Measurements from ENCODE around the gene SLC17A9.

SLC17A9 gene

DNA sequence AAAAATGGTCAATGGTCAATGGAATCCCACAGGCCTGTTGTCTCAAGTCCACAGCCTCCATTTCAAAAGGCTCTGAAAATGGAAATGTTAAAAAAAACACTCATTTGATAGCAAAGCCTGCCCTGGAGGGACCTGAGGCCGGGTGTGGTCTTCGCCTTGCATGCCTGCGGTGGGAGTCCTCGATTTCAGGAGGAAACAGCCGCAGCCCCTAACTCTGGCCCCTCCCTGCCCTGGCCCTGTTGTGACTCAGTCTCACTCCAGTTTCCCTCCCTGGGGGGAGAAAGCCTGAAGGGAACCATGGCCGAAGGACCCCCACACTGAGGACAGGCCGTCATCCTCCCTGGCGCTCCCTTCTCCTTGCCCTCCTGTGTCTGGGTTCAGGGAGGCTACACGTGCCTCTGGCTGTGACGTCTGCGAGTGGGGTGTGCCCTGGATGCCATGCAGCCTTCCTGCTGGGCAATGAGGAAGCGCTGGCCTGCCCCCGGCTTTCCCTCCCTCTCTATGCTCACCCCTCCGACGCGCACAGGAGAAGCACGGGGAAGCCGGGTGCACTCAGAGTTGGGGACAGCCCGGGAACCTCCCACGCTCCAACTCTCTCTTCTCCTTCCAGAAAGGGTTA lies 45.0 kb downstream of the SLC17A9 start:
- DNase-seq (ENCODE audit: insufficient read length, low spot score) (no peak), FAIRE-seq (peak; percentile 62)

DNA sequence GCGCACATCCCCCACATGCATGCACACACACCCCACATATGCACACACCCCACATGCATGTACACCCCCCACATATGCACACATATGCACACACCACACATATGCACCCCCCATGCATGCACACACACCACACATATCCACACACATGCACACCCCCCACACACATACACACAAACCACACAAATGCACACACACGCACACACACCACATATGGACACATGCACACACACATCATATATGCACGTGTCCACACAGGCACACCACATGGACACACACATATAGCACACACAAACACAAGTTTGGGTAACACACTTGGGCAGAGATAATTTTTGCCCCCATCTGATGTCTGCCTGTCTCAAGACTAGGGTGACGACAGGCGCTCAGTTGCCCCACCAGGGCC lies 45.9 kb downstream of the SLC17A9 start:
- peak; percentile 99 for FAIRE-seq
- DNase-seq (ENCODE audit: insufficient read length, low spot score): no peak

- DNase-seq (ENCODE audit: insufficient read length, low spot score): no peak
- FAIRE-seq: peak; percentile 31
Observed at GRCh38 chr20:62999580-62999979, 47.1 kb downstream of the SLC17A9 start.

GRCh38 chr20:63000036-63000435 lies 47.5 kb downstream of the SLC17A9 start:
- DNase-seq (ENCODE audit: insufficient read length, low spot score) (no peak), FAIRE-seq (peak; percentile 59)

DNA sequence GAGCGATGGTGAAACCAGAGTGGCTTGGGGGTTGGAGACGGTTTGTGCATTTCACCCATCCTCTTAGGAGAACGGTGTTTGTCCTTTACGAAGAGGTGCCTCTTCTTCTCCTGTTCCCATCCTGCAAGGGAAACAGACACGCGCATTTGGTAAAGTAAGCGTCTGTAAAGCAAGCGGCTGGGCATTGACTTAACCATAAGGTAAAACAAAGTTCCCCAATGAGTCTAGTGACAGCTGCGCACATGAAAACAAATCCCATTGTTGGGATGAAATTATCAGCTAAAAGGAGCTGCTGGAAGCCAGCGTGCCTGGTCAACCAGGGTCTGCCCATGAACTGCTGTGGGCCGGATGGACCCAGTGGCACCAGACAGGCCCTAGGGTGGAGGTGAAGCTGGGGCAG lies 48.4 kb downstream of the SLC17A9 start:
- FAIRE-seq (peak; percentile 16), DNase-seq (ENCODE audit: insufficient read length, low spot score) (no peak)

- DNase-seq (ENCODE audit: insufficient read length, low spot score) (no peak), FAIRE-seq (no peak)
Observed at GRCh38 chr20:63002511-63002910, 50.0 kb downstream of the SLC17A9 start.

DNA sequence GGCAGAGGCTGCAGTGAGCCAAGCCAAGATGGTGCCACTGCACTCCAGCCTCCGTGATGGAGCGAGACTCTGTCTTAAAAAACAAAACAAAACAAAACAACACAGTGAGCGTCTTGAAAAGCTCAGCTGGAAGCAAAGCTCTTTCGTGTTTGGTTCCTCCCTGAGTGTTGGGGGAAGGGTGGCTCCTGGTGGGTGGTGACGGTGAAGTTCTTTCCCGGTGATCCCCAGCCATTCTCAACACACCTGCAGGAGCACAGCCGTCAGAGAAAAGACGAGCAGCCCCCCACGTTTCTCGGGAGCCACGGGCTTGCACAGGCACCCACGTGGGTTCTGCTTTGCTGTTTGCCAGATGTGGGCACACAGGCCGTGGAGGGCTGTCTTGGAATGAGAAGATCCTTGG lies 51.0 kb downstream of the SLC17A9 start:
- no peak for FAIRE-seq

GRCh38 chr20:63004607-63005364 lies 52.3 kb downstream of the SLC17A9 start:
- FAIRE-seq (peak; percentile 46), DNase-seq (ENCODE audit: insufficient read length, low spot score) (no peak)

More for the DNA sequence above, 51.0 kb downstream of the SLC17A9 start:
- DNase-seq (ENCODE audit: insufficient read length, low spot score): no peak

DNA sequence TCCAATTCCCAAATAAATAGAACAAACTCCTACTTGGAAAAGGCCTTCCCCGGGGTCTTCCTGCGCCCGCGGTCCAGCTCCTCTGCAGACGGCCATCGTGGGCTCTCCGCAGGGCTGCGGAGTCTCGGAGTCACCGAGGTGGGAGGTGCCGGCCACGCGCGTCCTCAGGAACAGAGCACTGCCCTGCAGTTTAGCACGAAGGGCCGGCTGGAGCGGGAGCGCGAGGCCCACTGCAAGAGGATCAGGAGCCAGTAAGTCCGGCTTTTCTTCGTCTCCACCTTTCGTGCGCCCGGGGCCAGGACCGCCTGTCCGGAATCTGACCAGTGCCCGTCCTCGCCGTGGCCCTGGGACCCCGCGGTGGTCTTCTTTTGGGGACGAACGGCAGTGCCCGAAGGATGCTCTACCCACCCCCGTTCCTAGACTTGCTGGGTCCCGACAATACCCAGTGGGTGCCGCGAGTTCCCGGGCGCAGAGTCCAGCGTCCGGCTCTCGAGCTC lies 52.9 kb downstream of the SLC17A9 start:
- DNase-seq (ENCODE audit: insufficient read length, low spot score) (no peak), FAIRE-seq (no peak)

- no peak for DNase-seq (ENCODE audit: insufficient read length, low spot score)
- FAIRE-seq: peak; percentile 49
Observed at GRCh38 chr20:63005862-63006539, 53.5 kb downstream of the SLC17A9 start.

DNA sequence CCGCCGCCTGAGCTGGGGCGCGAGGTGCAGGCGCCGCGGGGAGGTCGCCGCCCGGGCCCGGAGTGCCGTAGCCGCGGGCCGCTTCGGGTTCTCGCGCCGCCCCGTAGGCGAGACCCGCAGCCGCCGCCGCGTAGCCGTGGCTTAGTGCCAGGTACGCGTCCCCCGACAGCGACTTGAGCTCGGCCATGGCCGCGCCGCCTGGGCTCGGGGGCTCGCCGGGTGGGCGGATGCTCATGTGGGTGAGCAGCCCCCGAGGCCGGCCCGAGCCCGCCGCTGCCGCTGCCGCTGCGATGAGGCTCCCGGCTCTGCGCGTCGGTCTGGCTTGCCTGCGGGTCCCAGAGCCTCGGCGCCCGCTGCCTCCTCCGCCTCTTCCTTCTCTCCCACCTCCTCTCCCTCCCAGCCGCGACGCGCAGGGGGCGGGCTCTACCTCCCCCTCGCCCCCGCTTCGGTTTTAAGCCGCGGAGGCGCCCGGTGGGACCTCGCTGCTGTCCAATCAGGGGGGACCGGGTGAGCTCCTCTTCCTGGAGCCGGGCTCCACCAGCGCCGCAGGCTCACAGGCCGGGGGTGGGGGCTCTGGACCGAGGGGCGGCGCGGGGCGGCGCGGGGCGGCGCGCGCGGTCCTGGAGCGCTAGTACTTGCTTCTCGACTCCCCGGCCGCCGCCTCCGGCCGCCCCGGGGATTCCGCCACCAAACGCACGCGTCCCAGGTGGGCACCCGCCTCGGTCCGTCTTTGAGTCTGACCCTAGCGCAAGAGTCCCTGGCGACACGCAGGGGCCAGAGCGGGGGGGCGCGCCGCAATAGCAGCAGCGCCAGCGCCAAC lies 54.2 kb downstream of the SLC17A9 start, which contains the start of gene BHLHE23:
BHLHE23 (minus strand) TSS at position 425 of the 820 bp plus-strand sequence; CDS start at position 235, 190 bp downstream.
- no peak for FAIRE-seq
- no peak for DNase-seq (ENCODE audit: insufficient read length, low spot score)

DNA sequence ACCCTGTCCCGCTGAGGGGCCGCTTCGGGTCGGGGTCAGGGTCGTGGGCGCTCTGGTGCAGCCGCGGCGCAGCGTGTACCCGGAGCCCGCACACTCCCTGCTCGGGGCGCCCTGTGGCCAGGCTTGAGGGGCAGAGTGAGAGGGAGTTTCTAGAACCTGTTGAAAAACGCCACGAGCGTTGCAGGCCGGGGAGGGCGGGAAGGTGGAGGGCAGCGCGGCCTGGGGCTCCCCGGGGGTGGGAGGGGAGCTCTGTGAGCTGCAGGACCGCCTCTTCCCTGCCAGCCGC lies 54.8 kb downstream of the SLC17A9 start:
- FAIRE-seq (no peak), DNase-seq (ENCODE audit: insufficient read length, low spot score) (no peak)

DNA sequence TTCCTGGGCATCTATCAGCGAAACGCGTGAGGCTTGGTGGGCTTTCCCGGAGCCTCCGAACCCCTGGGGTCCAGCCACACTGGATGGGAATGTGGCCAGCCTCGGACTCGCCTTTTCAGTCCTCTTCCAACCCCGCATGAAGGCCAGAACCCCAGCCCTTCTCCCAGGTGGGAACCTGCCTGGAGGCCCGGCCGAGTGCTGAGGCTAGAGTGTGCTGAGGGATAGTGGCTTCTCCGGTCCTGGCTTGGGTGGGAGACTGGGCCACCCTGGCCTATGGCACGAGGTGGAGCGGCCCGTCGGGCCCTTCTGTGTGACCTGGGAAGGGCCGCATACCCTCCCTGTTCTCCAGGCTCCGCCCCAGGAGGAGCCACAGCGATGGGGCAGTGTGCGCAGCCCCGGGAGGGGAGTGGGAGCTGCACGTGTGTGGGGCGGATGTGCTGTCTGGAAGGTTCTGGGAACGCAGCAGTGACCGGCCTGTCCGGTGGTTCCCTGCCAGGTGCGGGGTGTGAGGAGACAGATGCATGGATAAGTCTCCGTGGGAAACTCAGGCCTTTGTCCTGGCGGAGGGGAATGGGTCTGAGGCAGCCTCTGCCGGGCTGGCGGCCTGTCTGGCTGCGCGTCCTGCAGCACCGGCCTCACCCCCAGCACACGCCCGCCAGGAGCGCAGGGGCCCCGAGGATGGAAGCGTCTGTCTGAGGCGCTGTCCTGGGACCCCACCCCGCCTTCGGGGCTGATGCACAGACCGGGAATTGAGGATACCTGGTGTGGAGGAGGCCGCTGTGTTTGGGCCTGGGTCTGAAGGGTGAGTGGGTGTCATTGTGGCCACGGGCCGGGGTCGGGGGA lies 55.4 kb downstream of the SLC17A9 start:
- DNase-seq (ENCODE audit: insufficient read length, low spot score) (no peak), FAIRE-seq (no peak)

GRCh38 chr20:63008541-63009044 lies 56.1 kb downstream of the SLC17A9 start:
- DNase-seq (ENCODE audit: insufficient read length, low spot score): no peak
- no peak for FAIRE-seq

DNA sequence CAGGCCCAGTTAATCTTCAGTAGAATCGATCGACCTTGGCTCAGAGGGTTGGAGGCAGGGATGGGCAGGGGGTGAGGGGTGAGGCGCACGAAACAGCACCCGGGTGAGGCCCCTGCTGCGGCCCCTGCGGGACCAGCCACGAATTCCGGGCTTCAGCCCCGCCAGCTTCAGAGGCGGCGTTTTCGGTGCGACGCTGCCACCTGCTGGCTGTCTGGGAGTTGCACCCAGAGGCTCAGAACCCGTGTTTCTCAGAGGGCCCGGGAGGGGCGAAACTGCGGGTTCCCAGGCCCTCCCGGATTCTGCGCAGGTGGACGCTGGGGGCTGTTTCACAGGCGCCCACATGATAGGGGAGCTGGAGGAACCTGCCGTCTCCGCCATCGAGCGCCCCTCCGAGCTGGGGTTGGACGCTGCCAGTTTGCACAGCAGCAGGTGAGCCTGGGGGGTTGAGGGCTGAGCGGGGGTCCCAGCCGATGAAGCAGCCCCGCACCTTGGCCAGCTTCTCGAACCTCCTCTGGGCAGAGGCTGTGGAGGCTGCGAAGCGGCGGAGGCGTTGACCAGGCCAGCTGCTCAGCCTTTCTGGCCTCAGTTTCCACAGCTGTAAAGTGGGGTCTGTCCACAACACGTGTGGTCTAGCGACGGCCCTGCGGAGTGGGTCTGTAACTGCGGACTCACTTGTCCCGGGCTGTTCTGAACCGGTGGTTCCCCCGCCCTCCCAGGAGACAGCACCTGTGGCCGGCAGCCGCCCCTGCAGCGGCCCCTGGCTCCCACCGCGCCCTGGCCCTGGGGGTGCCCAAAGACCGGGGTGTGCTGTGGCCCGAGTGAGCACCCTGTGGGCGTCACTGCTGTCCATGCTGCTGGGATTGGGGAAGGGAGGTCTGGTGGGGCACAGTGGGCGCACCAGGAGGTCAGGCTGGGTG lies 56.8 kb downstream of the SLC17A9 start:
- peak; percentile 99 for DNase-seq (ENCODE audit: insufficient read length, low spot score)
- peak; percentile 36 for FAIRE-seq

DNA sequence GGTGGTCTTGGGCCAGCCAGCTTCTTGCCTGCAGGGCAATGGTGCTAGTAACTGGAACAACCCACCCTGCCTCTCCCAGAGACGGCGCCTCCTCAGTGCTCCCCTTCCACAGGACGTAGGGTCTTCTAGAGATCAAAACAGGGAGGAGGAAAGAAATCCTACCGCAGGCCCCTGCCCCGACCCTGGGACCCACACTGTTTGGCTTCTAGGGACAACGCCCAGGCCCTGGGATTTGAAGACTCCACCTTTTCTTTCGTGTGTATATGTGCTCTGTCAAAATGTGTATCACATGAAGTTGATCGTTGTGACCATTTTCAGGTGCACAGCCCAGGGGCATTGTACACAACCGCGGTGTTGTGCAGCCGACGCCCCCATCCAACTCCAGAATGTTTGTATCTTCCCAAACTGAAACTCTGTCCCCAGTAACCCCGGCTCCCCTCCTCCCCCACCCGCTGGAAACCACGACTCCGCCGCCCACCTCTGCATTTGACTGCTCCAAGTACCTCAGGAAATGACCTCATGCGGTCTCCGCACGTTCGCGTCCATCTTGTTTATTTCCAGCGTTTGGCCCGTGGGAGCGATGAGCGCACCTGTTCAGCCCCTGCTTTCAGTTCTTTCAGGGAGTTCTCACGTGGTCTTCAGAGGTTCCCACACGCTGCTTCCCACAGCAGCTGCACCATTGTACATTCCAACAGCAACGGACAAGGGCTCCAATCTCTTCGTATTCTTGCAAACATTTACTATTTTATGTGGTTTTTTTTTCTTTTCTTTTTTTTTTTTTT lies 57.7 kb downstream of the SLC17A9 start:
- peak; percentile 79 for FAIRE-seq
- no peak for DNase-seq (ENCODE audit: insufficient read length, low spot score)

DNA sequence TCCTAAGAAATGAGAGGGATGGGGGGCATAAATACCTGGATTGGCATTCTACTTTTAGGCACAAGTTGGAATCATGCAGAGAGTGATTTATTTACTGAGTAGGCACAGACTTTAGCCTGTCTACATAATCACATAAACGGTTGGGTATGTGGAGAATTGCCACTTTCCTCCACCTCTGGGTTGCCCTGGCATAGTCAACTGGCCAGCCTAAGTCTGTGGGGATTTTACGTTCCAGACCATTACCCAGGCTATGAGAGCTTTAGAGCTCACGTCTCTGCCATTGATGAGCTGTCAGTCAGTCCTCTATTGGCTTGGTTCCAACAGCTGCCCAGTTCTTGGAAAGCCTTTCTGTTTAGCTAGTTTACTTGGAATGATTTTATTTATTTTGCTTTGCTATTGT lies 59.3 kb downstream of the SLC17A9 start:
- DNase-seq (ENCODE audit: insufficient read length, low spot score): no peak

DNA sequence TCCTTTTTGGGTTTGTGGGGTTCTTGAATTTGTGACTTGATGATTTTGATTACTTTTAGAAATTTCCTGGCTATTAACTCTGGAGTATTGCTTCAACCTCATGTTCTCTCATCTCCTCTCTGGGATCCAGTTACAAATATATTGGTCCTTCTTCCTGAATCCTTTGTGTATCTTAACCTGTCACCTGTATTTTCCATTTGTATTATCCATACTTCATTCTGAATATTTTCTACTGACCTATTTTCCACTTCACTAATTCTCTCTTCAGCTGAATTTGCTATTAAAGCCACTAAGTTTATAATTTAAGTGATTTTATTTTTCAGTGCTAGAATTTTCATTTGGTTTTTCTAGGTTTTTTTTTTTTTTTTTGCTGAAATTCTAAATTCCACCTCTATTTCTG lies 60.7 kb downstream of the SLC17A9 start:
- no peak for DNase-seq (ENCODE audit: insufficient read length, low spot score)
- FAIRE-seq: no peak

More for the DNA sequence above, 59.3 kb downstream of the SLC17A9 start:
- peak; percentile 4 for FAIRE-seq

Measured in HTR-8/SVneo (cell line).